ENCODE results near the gene MYO16.

DNA sequence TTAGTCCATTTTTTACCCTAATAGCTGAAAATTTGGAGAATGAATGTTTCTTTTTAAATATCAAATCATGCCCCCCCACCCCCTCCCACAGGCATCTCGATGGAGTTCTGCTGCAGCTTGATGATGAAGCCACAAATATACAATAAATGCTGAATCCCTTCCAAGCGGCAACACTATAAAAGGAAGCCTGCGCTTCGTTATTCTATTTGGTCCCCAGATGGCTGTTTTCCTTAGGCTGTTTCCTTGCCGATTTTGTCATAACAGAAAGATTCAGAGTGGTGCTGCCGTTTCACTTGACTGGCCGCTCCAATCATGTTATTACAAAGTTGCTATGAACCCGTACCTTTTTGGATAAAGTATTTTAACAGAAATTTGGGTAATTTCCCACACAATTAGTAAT lies 79.5 kb downstream of the MYO16 start:
- TF ChIP-seq, protein P1, sequence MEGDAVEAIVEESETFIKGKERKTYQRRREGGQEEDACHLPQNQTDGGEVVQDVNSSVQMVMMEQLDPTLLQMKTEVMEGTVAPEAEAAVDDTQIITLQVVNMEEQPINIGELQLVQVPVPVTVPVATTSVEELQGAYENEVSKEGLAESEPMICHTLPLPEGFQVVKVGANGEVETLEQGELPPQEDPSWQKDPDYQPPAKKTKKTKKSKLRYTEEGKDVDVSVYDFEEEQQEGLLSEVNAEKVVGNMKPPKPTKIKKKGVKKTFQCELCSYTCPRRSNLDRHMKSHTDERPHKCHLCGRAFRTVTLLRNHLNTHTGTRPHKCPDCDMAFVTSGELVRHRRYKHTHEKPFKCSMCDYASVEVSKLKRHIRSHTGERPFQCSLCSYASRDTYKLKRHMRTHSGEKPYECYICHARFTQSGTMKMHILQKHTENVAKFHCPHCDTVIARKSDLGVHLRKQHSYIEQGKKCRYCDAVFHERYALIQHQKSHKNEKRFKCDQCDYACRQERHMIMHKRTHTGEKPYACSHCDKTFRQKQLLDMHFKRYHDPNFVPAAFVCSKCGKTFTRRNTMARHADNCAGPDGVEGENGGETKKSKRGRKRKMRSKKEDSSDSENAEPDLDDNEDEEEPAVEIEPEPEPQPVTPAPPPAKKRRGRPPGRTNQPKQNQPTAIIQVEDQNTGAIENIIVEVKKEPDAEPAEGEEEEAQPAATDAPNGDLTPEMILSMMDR (IDR thresholded peaks at IDR 0.05), result no peak
- TF ChIP-seq POLR2A (IDR thresholded peaks at IDR 0.05), result no peak
